Measurements from ENCODE around the gene RBKS.

RBKS gene

GRCh38 chr2:27890146-27890923 lies at the start of gene RBKS, which contains the start of gene BABAM2:
RBKS (minus strand) TSS chr2:27890387; CDS start chr2:27890345, 42 bp downstream.
BABAM2 (plus strand) TSS chr2:27890729; CDS start chr2:27894557, 3,828 bp downstream.
- DNase-seq: peak; percentile 90

- DNase-seq: no peak
Measured at GRCh38 chr2:27935026-27935425, 44.8 kb upstream of the RBKS start.

GRCh38 chr2:27932396-27932795 lies 42.2 kb upstream of the RBKS start:
- no peak for DNase-seq

- DNase-seq: no peak
Measured at GRCh38 chr2:27931361-27931950, 41.3 kb upstream of the RBKS start.

DNA sequence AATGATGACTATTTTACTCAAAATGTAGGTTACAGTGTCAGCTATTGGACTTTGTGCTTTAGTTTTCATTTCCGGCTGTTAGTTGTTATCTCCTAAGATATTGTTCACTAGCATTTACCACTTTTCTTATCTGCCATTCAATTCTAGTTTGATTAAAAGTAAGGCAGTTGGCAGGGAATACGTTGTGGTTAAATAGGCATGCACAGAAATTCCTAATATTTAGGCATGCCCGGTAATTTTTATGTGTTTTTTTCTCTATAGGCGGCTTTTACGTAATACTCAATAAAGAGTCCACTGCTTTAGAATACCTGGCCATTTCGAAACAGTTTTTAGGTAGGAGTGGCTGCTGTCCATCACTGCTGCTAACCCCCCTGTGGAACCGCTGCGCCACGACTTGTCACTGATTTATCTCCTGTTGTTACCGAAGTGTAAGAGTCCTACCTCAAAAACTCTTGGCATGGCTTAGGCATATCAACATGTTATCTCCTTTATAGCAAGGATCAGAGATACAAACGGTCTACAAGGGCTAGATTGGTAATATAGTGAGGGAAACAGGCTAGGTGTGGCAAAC lies 39.8 kb upstream of the RBKS start:
- DNase-seq: no peak

- DNase-seq: no peak
Measured at GRCh38 chr2:27925766-27926472, 35.7 kb upstream of the RBKS start.

GRCh38 chr2:27922842-27923241 lies 32.7 kb upstream of the RBKS start:
- no peak for DNase-seq

DNA sequence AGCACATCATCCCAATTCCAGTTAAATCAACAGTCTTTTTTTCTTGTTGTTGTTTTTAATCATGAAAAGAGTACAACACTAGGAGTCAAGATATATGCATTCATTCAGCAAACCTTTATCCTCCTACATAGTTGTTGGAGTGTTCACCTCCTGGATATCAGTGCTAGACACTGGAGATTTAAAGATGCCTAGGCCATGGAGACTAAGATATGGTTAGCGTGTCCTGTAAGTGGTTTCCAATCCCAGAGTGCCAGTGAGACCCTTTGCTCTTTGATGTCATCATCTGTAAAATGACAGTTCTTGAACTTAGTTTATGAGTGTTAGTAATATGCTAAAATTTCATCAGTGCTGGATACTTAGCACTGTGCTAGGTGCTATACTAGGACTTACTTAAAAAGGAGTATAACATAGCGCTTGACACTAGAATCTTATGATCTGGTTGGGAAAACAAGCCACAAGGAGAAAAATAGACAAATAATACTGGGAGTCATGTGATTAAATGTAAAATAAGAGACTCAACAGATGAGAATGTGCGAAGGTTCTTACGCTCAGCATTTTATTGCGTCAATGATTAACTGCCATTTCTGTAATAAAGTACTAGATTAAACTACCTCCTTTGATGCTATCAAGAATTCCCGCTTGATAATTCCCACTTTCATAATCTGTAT lies 31.8 kb upstream of the RBKS start:
- no peak for DNase-seq

DNA sequence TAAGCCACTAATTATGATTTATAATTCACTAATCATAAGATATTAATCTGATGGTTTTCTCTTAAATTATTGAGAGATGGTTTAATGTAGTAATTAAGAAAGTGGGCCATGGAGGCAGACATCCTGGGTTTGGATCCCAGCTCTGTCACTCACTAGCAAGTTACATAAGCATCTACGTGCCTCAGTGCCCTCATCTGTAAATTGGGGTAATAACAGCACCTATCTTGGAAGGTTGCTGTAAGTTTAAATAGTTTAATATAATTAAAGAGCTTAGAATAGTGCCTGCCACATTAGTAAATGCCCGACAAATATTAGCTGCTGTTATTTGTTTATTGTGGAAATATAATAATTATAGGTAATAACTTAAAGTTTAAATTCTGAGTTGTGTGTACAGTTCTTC lies 31.2 kb upstream of the RBKS start:
- no peak for DNase-seq

DNA sequence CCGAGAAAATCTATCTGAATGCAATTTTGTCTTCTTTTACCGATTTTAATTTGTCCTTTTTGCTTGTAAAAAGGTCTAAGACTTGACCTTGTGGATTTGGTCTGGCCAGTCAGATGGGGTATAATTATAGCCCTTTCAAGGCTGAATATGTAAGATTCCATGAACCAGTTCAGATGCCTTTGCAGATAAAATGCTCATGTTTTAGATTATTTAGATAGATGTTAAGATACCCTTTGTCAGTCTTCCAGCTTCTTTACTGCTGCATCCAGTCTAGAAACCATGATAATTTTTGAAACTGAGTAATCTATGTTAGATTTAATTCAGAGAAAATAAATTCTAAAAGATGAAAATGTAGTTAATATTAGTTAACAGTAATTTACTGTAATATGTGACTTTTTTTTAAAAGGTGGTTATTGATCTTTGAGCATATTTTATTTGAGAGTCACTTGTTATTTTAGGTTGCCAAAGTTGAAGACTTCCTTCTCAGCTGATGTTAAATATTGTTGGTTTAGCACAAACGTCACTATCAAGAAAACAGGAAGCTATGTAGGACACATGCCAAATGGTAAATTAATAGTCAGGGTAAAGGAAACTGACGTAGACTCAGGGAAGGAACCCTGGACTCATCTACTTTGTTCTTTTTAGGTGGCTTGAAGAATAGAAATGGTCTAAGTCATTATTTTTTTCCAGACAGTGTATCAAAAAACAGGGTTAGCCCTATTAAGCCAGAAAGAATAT lies 30.1 kb upstream of the RBKS start:
- DNase-seq: peak; percentile 2

DNA sequence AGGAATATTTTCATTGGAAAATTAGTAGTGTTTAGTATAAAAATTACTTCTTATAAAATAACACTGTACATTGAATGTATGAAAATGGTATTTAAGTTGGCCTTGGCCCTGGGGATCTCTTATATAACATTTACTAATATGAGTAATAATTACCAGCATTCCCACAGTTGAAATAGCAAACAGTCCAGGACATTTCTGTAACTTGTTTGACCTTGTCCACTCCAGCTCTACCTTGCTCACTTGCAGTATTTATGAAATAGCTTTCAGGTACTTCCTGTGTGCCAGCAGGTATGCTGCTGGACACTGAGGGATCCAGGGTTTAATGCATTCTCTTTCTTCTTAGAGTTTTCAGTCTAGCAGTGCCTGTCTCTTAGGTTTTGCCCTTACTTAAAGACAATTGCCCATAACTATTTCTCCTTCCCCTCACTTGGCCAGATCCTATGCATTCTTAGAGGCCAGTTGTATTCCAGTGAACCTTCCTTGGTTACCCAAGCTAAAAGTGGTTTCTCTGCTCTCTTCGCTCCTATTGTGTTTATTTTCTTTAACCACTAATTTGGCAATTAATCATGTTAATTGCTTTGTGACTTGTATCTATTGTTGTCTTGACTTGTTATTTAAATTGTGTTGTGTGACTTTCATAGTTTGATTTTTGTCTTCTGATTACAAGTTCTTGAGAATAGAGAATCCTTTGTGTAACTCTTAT lies 26.3 kb upstream of the RBKS start:
- DNase-seq: peak; percentile 24

- peak; percentile 75 for DNase-seq
Measured at GRCh38 chr2:27915874-27916273, 25.7 kb upstream of the RBKS start.

DNA sequence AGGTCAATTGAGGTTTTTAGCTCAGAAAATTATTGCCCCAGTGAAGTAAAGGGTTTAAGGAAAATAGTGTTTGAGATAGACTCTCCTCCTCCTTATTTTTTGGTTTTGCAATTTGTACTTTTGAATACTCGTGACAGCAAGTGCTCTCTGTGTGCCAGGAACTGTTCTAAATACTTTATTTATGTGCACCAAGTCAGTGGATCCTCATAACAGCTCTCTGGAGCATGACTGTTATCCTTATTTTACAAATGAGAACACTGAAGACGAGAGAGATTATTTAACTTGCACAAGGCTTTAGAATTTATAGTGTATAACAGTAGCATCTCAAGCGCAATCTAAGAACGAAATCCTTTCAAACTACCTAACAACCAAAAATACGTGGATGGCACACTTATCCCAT lies 25.0 kb upstream of the RBKS start:
- no peak for DNase-seq

- no peak for DNase-seq
Measured at GRCh38 chr2:27914805-27915175, 24.6 kb upstream of the RBKS start.

- DNase-seq: no peak
Measured at GRCh38 chr2:27914041-27914804, 24.0 kb upstream of the RBKS start.

GRCh38 chr2:27912512-27912911 lies 22.3 kb upstream of the RBKS start:
- DNase-seq: no peak

DNA sequence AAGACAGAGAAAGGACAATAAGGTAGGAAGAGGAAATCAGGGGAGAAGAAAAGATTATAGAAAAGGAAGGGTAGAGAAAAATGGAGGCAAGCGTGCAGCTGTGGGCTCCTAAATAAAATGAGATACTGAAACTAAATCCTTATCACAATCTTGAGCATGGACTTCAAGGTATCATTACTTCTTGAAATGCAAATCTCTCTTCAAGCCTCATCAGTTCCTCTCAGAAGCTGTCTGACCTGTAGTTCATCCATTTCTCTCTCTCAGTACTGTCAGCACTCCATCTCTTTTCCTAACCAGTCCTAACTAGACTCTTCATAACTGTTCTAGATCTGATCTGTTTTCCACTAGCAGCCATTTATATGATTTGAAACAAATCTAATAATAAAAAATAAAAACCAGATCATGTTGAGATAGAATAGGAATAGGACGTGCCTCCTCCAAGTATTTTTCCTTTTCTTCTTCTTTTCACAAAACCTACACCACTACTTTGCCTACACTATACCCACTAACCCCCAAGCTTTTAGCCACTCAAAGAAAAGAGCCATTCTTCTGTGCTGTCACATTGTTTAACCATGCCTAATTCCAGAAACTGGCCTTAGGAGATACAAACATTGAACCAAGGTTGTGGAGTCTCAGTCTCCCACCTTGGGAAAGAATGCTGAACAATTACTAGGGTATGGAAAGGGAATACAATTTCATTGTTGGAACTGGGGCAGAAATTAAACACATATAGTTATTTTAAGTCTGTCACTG lies 21.4 kb upstream of the RBKS start:
- DNase-seq: no peak

GRCh38 chr2:27909901-27910300 lies 19.7 kb upstream of the RBKS start:
- DNase-seq: no peak

DNA sequence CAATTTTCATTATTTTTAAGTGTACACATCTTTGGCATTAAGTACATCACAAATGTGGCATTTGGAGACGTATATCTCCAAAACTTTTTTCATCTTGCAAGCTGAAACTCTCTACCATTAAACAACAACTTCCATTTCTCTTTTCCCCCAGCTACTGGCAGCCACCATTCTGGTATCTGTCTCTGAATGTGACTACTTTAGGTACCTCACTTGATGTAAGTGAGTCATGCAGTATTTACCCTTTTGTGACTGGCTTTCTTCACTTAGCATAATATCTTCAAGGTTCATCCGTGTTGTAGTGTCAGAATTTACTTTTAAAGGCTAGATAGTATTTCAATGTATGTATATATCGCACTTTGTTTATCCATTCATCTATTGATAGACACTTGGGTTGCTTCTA lies 17.4 kb upstream of the RBKS start:
- DNase-seq: no peak

- no peak for DNase-seq
Measured at GRCh38 chr2:27906074-27906473, 15.9 kb upstream of the RBKS start.

DNA sequence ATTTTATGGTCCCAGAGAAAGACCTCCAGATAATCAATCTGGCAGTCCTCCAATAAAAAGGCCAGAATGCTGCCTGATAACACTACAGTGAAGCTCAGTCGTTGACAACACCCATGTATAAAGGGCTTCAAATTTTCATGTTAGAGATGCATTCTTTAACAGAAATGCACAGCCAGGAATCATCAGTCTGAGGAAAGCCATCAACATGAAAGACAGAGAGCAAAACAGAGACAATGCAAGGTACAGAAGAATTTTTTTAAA lies 14.1 kb upstream of the RBKS start:
- no peak for DNase-seq
